Colonic mucosa (tissue), 4 donors: ENCODE data around the gene CCDC154. TPM values are rescaled to one million over a fixed set of nuclear protein-coding genes. Genes with fewer than 3 reads are reported as not detected.

Experiments
- DNase-seq: peaks from one replicate; pipeline ENCODE4 v3.0.0-alpha.2; 2020
- H3K27ac ChIP-seq: fragments of 200-600 bp; one replicate; pipeline ENCODE4 v1.8.0; 2021
- H3K27me3 ChIP-seq: fragments of 200-600 bp; one replicate; pipeline ENCODE4 v1.8.0; 2021
- H3K36me3 ChIP-seq: fragments of 200-600 bp; one replicate; pipeline ENCODE4 v1.8.0; 2021
- H3K4me1 ChIP-seq: fragments of 200-600 bp; one replicate; pipeline ENCODE4 v1.8.0; 2021; ENCODE audit warnings: mild to moderate bottlenecking
- H3K4me3 ChIP-seq: fragments of 200-600 bp; one replicate; pipeline ENCODE4 v1.8.0; 2021
- H3K9ac ChIP-seq, 2 donors: one replicate each; pipeline ENCODE4 v1.7.0; 2013; ENCODE audit warnings: control low read depth in 2 of 2, low read depth in 2 of 2, low read length in 2 of 2
- H3K9me3 ChIP-seq: fragments of 200-600 bp; one replicate; pipeline ENCODE4 v1.8.0; 2021
- CTCF ChIP-seq: fragments of 200-600 bp; IDR thresholded peaks from one replicate; pipeline ENCODE4 v1.8.0; 2022; ENCODE audit warnings: antibody characterized with exemption, mild to moderate bottlenecking
- intact Hi-C: fragments of 100-400 bp; cut with DNase I; formaldehyde crosslinking; loops from one replicate; pipeline ENCODE4 v1.14.1; 2022
- total RNA-seq, 2 donors: library from RNA; stranded (reverse); fragmentation: NEBNext Ultra II Directional in 1 of 2; extraction: Animal tissue kit (Norgen Biotek cat#: 25700) in 1 of 2; gene quantifications; one replicate each; pipeline ENCODE4 v1.2.1, GENCODE V29; 2021
- donor health status: healthy.
- donor health status: DM: no; HTN: no; CAD: no.
- donor health status: DM: no; HTN: no; CAD: no.

Gene CCDC154
- total RNA-seq, 2 donors from 2014 or later: 0.56 to 1.6 TPM

- Histone ChIP-seq H3K9ac (peak within 1 kb of the TSS; percentile 85 to 88), H3K27ac (peak within 1 kb of the TSS; percentile 79), H3K4me3 (peak within 1 kb of the TSS; percentile 92), H3K27me3 (no peaks in the 10 kb centered on the region), H3K36me3 (no peaks in the 10 kb centered on the region), H3K4me1 (peaks cover 10% of the 10 kb centered on the region), H3K9me3 (no peaks in the 10 kb centered on the region)
- no peak for TF ChIP-seq CTCF
- peak; percentile 93 for DNase-seq
- intact Hi-C loops: no loop called here
These were observed 30.6 kb upstream of the CCDC154 start, which contains the start of gene CLCN7 for GRCh38 chr16:1474796-1475551. TSS of gene CLCN7 (minus strand) at chr16:1475028. CDS start at chr16:1474974, 54 bp downstream.

GRCh38 chr16:1474082-1474795 is 29.9 kb upstream of the CCDC154 start:
- Histone ChIP-seq H3K27me3 (no peaks in the 10 kb centered on the region), H3K4me1 (peaks cover 10% of the 10 kb centered on the region), H3K9me3 (no peaks in the 10 kb centered on the region), H3K4me3 (peak overlapping the region; percentile 92), H3K36me3 (no peaks in the 10 kb centered on the region), H3K27ac (peak overlapping the region; percentile 79), H3K9ac (peak overlapping the region; percentile 79 to 85)
- intact Hi-C loops: no loop called here
- no peak for TF ChIP-seq CTCF
- DNase-seq: no peak

- TF ChIP-seq CTCF: no peak
- Histone ChIP-seq H3K27ac (no peak overlapping the region), H3K9me3 (no peaks in the 10 kb centered on the region), H3K27me3 (no peaks in the 10 kb centered on the region), H3K36me3 (no peaks in the 10 kb centered on the region), H3K9ac (no peak overlapping the region), H3K4me3 (no peak overlapping the region), H3K4me1 (peaks cover 10% of the 10 kb centered on the region)
- intact Hi-C loops: no loop called here
- no peak for DNase-seq
These were observed 28.6 kb upstream of the CCDC154 start for GRCh38 chr16:1472974-1473373.

- Histone ChIP-seq H3K4me3 (no peak overlapping the region), H3K9me3 (no peaks in the 10 kb centered on the region), H3K36me3 (no peaks in the 10 kb centered on the region), H3K27me3 (no peaks in the 10 kb centered on the region), H3K27ac (no peak overlapping the region), H3K9ac (no peak overlapping the region), H3K4me1 (peaks cover 10% of the 10 kb centered on the region)
- intact Hi-C loops: no loop called here
- TF ChIP-seq CTCF: no peak
- no peak for DNase-seq
These were observed 27.3 kb upstream of the CCDC154 start for GRCh38 chr16:1471569-1472194.

- peak overlapping the region; percentile 41 for H3K27ac ChIP-seq
- intact Hi-C loops: no loop called here
These were observed 26.3 kb upstream of the CCDC154 start for GRCh38 chr16:1470481-1471251.

More at GRCh38 chr16:1470481-1471251, 26.3 kb upstream of the CCDC154 start:
- Histone ChIP-seq H3K4me3 (no peak overlapping the region), H3K27me3 (no peaks in the 10 kb centered on the region), H3K9me3 (no peaks in the 10 kb centered on the region), H3K9ac (peak overlapping the region in 1 of 2 donors; percentile 15), H3K4me1 (peaks cover 9% of the 10 kb centered on the region), H3K36me3 (no peaks in the 10 kb centered on the region)
- TF ChIP-seq CTCF: no peak
- DNase-seq: no peak
